HG02970 (cell line): Measurements from ENCODE around the gene NIPSNAP3A.

Experiments
- ATAC-seq: cut with Tn5 transposase; IDR thresholded peaks from one replicate; pipeline ENCODE4 v1.9.1; 2021; ENCODE audit warnings: mild to moderate bottlenecking, moderate library complexity, moderate number of reproducible peaks; ENCODE audit not compliant: unreplicated experiment, low FRiP score

Gene NIPSNAP3A

DNA sequence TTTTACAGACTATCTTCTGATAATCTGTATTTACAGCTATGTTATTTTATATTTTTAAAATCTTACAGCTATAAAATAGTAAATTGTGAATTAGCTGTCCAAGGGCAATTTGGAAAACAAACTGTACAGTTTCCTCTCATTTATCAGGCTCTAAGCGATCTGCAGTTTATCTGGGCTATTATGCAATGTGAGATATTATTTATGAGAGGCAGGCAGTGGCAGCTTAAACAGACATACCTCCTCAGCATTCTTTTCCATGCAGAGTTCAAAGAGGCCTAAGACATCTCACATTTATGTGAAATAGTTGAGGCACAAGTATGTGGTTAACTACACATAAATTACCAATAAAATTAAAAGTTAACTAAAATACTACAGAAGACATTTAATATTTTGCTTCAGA is 26.6 kb downstream of the NIPSNAP3A start:
- no peak for ATAC-seq

DNA sequence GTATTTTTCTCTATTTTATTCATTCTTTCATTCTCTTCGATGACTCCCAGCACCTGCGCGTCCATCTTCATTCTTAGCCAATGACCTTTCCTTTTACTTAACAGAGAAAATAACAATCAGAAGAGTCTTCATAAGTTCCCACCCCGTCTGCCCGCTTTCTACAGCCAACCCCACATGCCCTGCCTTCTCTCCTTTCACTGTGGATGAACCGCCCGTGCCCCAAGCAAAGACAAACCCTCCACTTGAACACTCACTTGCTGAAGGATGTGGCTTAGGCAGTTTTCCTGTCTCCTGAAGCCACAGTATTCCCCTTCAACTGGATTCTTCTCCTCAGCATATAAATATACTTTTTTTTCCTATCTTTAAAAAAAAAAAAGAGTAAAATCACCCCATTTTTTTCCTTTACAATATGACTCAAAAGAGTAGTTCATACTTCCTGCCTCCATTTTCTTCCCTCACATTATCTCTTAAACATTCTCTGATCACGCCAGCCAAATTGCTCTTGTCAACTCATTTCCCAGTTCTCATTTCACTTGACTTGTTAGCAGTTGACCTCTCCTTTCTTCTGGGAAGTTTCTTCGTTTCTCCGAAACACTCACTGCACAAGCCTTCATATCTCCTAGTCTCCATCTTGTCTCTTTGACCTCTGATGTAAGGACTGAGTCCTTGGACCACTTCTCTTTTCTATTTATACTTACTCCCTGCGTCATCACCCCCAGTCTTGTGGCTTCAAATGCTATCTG is 27.5 kb downstream of the NIPSNAP3A start:
- ATAC-seq: peak; percentile 87

DNA sequence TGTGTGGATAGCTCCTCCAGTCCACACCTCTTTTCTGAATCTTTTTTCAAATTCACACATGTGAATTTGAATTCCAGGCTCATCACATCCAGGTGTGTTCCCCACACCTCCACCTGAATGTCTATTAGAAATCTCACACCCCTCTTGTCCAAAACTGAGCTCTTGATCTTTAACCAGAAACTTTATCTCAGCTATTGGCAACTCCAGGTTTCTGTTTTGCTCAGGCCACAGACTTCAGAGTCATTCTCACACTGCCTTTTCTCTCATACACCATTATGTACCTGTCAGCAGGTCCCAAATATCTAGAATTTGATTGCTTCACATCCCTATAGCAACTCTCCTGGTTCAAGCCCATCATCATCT is 28.1 kb downstream of the NIPSNAP3A start:
- peak; percentile 51 for ATAC-seq

DNA sequence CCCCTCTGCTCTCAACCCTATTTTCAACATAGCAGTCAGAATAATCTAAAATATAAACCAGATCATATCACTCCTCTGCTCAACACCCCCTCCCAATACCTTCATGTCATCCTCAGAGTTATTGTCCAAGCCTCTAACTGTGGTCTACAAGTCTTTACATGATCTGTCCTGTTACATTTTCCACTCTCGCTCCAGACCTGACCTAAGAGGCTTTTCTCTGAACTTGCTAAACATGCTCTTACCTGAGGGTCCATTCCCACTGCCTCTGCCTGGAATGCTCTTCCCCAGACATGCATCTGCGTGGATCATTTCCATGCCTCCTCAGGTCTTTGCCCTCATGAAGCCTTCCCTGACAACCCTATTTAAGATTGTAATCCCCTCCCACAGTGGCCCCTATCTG is 28.5 kb downstream of the NIPSNAP3A start:
- no peak for ATAC-seq

DNA sequence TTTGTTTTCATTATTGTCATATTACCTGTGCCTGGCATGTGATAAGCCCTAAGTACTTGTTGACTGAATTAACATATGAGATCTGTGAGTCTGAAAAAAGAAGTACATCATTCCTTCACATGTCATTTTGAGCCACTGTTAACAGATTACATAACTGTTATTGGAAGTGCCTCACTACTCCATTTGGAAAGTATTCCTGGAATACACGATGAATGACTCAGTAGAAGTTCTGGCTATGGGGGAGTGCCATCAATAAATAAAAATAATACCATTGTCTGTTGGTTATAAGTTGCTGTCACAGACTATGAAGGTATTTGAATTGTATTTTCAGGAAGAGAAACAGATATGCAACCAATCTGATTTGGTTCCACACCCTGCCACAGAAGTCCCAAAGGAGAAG is 29.3 kb downstream of the NIPSNAP3A start:
- no peak for ATAC-seq

DNA sequence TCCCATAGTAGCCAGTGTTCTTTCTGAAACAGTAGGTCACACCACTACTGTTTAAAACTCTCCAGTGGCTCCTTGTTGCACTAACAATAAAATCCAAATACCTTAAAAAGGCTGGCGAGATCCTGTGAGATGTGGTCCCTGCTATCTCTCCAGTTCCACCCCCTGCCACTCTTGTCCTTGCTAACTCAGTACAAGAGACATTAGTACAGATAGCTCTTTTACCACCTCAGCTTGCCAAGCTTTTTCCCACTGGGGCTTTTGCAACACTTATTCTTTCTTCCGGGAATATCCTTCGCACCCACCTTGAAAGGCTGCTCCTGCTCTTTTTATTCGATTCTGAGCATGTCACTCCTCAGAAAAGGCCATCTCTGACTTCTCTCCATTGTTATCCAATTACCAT is 31.3 kb downstream of the NIPSNAP3A start:
- ATAC-seq: no peak

DNA sequence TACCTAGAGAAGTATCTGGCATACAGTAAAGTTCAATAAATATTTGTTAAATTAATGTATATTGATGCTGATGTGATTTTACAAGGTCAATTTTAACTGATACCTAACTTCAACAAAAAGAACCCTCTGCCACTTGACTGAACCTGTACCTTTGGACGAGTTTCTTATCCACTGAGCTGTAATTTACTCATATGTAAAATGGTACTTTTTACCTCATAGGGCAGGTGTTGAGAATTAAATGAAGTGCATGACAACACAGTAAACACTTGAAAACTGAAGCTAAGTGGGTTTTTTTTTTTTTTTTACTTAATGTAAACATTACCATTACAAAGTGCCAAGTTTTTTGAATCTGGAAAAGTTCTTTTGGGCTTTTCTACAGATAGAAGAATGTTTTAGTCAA is 31.9 kb downstream of the NIPSNAP3A start:
- no peak for ATAC-seq

DNA sequence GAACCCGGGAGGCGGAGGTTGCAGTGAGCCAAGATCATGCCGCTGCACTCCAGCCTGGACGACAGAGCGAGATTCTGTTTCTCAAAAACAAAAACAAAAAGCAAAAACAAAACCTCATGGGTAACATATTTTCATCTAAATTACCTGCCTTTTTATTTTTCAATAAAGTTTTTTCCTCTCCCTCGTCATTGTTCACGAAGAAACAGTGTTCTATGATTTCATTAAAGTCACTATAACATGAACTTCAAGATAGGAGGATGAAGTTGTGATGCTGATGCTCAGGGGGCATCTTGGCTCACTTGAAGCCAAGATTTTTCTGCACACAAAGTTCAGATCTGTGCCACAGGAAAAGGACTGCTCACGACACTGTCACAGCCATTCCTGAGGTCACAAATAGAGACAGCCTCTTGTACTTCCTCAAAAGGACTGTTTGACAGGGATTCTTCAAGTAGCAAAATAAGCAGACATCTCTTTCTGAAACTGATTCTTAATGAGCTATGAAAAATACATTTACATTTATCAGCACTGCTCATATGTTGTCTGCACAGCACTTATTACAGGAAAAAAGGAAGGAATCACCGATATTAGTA is 32.6 kb downstream of the NIPSNAP3A start:
- ATAC-seq: no peak

DNA sequence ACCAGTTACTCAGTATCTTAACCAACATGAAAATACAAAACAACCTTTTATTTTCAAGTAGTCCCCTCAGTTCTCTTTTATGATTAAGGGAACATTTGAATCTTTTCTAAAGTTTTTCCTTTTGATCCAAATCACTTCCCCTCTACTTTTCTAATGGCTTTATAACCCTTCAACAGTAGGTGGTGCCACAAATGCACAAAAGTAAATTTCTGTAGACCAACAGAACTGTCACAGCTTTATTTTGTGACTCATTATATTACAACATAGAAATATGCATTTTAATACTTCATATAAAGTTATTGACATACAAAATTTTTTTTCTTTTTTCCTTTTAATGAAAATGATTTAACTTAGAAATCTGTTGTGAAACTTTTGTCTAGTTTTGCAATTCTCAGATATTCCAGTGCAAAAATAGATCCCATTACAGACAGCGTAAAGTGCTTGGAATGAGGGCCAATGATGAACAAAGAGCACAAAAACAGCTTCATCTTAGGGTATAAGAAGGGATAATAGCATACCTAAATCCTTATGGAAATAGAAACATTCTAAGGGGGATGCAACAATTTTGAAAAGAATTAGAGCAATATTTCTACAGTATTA is 33.4 kb downstream of the NIPSNAP3A start:
- no peak for ATAC-seq

DNA sequence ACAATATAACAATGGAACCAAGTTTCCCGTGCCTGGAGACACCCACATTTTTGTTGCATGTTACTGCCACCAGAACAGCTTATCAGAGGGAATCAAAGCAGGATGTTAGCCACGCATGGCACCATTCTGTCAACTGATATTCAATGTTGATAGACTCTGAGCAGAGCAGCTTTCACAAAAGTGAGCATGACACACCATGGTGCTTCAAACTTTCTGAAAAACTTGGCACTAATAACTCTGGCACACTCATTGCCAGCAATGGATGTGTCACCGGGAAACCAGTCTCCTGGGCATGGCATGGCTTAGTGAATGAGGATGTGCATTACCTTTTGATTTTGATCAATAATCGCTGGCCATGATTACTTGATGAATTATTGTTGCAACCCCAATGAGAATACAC is 36.1 kb downstream of the NIPSNAP3A start:
- no peak for ATAC-seq

DNA sequence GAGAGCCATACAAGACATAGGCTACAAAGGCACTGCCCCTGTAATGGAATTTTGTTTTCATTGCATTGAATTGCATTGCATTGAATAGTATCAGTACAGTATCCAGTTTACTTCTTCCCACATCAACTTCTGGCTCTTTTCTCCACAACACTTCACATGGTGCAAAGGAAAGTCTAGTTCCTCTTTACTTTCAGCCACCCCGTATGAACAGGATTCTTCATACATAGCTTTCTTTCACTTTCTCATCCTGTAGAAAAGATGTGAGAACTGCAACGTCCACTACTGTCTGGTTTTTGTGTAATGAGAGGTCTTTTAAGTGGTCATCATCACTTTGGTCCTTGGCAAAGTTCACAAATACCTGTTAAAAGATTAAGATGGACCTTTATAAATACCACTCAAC is 36.6 kb downstream of the NIPSNAP3A start:
- ATAC-seq: no peak

DNA sequence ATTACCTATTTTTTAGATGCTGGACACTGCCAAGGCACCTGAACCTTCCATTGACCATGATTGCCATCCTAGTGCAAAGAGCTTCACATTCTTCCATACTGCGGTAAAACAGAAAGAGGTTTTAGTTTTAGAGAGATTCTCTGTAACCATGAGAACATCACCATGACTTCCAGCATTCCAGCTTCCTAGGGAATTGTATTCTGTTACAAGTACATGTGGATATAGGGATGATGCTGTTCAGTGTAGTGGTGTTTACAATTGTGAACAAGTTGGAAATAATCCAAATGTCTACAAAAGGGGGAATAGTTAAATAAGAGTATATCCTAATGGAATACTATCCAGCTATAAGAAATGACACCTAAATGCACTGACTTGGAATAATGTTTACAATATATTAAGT is 38.8 kb downstream of the NIPSNAP3A start:
- no peak for ATAC-seq

DNA sequence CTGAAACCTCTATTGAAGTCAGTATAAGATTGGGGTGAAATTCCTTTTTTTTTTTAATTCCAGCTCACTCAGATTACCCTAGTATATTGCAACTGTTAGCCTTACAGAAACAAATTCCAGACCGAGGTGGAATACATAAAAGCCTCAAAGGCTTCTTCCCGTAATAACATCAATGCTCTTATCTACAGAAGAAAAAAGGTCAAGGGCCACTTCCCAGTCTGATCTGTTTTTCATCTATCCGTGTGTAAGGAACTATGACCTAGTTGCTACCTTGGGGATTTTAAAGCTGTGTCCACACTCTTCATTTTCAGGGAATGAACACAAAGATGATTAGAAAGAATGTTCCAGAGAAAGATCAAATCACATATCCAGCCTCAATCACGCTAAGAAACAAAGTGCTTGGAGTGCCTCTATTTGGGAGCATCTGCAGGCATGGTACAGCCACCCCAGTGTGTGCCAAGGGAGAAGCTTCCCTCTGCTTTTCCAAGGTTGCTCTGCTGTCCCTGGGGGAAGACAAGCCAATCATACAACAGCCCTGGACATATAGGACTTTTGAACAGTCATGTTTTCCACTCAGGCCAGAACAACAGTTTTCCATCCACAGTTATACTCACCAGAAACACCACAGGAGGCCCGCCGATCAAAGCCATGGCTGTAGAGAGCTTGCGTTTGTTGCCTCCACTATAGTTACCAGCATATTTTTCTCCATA is 40.0 kb downstream of the NIPSNAP3A start:
- no peak for ATAC-seq

DNA sequence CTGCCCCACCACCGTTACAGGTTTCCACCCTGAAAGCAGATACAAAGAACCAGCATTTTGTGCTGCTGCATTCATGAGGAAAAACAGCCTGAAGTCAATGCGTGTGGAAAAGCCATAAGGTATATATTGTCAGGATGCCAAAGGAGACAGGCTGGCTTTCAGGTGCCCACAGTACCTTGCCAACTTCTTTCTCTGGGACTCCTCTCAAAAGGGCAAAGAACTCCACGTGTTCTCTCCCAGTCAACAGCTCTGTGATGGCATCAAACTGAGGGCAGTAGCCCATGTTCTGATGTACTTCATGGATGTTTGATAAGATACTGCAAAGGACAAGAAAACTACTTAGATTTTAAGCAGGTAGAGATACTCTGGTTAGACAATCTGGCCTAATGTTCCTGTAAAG is 40.8 kb downstream of the NIPSNAP3A start:
- ATAC-seq: no peak

DNA sequence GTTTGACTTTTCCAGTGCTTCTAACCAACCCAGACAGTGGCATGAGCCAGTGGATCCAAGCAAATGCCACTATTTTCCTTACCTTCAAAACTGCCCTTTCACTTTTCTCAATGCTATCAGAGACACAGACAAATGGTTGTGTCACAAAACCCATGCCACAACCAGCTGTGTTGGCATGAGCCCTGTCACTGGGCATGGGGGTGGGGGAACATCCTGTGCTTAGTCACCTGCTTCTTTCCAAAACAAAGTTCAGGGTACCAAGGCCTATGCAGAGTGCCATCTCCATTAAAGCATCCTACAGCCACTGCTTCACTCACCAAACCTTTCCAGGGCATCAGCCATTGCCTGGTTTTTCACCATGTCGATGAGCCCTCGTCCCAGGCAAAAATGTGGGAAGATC is 46.6 kb downstream of the NIPSNAP3A start:
- no peak for ATAC-seq

DNA sequence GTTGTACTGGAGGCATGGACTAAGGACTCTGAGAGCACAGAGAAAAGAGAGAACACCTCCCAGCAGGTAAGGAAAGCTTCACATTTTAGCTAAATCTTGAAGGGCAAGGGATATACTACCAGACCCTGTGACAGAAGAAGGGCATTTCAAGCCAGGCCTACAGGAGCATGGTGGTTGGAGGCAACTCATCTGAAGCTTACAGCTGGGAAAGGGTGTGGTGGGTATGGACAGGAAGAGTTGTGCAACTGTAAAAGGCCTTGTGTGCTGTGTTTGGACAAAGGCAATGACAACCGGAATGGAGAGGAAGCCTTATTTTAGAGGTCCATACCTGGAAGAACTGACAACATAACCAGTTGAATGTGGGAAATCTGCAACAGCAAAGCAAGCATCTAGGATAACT is 47.6 kb downstream of the NIPSNAP3A start:
- no peak for ATAC-seq

DNA sequence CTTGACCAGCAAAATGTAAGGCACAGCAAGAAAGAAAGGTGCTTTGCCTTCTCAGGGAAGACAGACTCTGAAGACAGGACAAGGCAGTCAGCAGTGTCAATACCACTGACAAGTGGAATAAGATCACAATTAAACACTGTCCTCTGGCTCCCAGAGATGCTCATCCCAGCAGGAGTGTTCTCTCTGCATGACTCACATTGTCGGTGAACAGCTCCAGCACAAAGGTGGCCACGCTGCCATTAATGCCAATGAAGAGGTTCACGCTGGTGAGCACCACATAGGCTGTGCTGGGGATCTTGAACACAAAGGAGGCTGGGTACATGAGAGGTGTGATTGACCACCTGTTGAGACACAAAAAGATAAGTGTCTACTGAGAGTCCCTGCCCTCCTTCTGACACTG is 48.4 kb downstream of the NIPSNAP3A start:
- no peak for ATAC-seq

DNA sequence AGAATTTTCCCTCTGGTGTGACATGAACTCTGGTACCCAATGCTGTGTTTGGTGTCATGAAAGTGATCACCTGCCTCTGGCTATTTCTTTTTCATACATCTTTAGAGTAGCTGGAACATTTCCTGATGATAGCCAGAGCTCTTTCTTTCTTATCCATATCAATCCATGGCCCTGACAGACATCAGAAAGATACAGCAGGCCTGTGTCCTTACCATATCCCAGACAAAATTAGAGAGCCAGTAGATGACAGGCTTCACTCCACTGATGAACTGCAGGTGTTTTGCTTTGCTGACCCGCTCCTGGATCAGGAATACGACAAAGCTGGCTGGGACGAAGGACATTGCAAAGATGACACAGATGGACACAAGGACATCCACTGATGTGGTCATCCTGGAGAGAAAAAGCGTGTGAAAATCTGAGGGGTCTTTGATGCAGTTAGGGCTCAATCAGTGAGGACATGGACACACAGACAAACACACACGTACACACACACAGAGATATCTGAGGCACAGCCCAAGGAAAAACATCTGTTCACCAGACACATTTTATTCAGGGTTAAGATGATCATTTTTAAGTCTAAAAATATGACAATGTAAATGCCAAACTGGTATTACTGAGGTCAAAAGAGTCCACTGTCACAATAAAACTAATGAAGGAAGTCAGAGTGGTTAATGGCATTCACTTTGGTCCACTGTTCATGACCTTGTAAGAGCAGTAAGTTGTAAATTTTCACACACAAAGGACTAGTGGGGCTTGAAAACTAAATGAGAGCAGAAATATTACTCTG is 50.9 kb downstream of the NIPSNAP3A start:
- no peak for ATAC-seq

DNA sequence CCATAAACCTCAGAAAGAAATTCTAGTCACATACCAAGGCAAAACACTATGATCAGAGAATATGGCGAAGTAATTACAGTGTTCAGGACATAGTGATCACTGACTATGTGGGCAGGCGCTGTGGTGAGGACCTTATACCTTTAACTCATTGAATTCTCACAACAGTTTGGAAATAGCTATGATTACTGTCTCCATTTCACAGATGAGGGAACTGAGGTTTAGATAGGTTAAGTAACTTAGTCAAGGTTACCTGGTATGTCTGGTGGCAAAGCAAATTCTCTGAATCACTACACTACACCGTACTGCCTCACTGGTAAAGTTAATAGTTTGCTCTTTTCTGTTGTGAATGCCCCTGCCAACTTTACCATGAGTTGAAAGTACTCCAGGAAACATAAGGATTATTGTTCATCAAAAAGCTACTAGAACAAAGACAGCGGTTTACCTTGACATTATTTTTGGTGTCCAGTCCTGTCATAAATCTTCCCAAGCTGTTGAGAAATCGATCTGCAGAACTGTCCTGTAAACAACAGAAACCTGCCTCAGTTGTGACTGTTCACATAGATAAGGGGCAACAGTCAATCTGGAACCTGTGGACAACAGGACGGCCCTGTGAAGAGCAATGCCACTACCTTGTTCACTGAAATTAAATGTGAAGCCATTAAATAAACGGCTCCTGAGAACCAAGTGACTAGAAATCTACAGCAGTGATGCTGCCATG is 52.7 kb downstream of the NIPSNAP3A start:
- ATAC-seq: no peak

DNA sequence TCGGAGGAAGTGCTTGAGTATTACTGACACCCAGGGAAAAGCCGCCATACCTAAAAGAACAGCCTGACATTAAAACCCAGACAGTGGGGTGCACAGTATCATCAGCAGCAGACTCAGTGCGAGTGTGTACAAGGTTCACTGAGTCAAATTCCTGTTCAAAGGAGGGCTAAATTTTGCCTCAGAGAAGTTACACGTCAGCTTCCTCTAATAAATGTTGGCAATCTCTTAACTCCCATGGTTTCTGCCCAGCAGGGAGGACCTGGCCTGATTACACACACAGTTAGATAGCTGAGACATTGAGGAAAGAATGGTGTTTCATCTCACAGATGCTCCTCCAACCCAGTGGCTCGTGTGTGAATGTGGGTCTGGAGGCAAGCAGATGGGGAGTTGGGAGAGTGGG is 54.6 kb downstream of the NIPSNAP3A start:
- ATAC-seq: no peak
